Adrenal gland (tissue), 12 donors: ENCODE measurements around the gene PRKCH. TPM values are rescaled to one million over a fixed set of nuclear protein-coding genes. Genes with fewer than 3 reads are reported as not detected.

Source experiments
- DNase-seq, 7 donors: peaks; one replicate each; pipeline ENCODE4 v3.0.0-alpha.2; 2019 to 2020
- H3K27ac ChIP-seq, 5 donors: fragments of 200-600 bp; sonication (generic) in 4 of 5; 1 replicate in 3 of 5; 2 replicates in 2 of 5; pipeline versions ENCODE4 v1.5.1 to v1.8.0; 2016 to 2020; ENCODE audit warnings: mild to moderate bottlenecking in 1 of 5
- H3K27me3 ChIP-seq: fragments of 200-600 bp; 2 replicates; pipeline ENCODE4 v1.8.0; 2021
- H3K36me3 ChIP-seq, 2 donors: fragments of 200-600 bp; replicated peaks in 1 of 2; 1 replicate in 1 of 2; 2 replicates in 1 of 2; pipeline versions ENCODE4 v1.5.1 to v1.8.0; 2018 to 2022
- H3K4me1 ChIP-seq, 2 donors: fragments of 200-600 bp; replicated peaks in 1 of 2; 1 replicate in 1 of 2; 2 replicates in 1 of 2; pipeline versions ENCODE4 v1.5.1 to v1.8.0; 2018 to 2021
- H3K4me3 ChIP-seq, 4 donors: fragments of 200-600 bp; sonication (generic) in 3 of 4; one replicate each; pipeline ENCODE4 v1.5.1; 2016 to 2018
- H3K9me3 ChIP-seq, 3 donors: fragments of 200-600 bp; sonication (generic) in 1 of 3; replicated peaks in 1 of 3; 1 replicate in 2 of 3; 2 replicates in 1 of 3; pipeline versions ENCODE4 v1.5.1 to v1.8.0; 2016 to 2021
- POLR2A ChIP-seq, 2 donors: fragments of 450-650 bp; IDR thresholded peaks; one replicate each; pipeline ENCODE4 v1.6.1; 2017; ENCODE audit warnings: antibody characterized with exemption in 2 of 2, mild to moderate bottlenecking in 2 of 2, moderate library complexity in 1 of 2
- WGBS, 4 donors: extraction: QIAGEN DNeasy Blood & Tissue Kit in 2 of 4; methylation state at CpG; one replicate each; pipeline versions ENCODE4 v1.1.5 to v1.1.7; 2013 to 2017; 5-methylcytosine and 5-hydroxymethylcytosine counted together
- intact Hi-C, 2 donors: fragments of 100-400 bp; cut with DNase I; formaldehyde crosslinking; loops; one replicate each; pipeline versions ENCODE4 v1.14.1 to v1.15.0; 2022 to 2023
- polyA plus RNA-seq, 3 donors: library from polyadenylated mRNA; stranded (reverse); fragments of 200-250 nt in 2 of 3; fragments of 350-450 nt in 1 of 3; fragmentation: Illumina TruSeq in 1 of 3; extraction: RNeasy Lipid Tissue Mini Kit (QIAGEN cat#74804) in 1 of 3; gene quantifications; one replicate each; pipeline ENCODE4 v1.2.3, GENCODE V29; 2013 to 2014
- total RNA-seq, 9 donors: library from RNA; depleted of rRNA in 4 of 9; stranded (reverse); fragments of >200 nt in 4 of 9; fragments of 120-200 nt in 1 of 9; fragmentation: NEBNext Ultra II Directional in 1 of 9; extraction: Animal tissue kit (Norgen Biotek cat#: 25700) in 1 of 9; gene quantifications; one replicate each; pipeline versions ENCODE4 v1.1.0 to v1.2.4, GENCODE V29; 2013 to 2023
- TF ChIP-seq, protein P1 (sequence below), 6 experiments: fragments of 450-650 bp in 4 of 6; fragments of 200-600 bp in 2 of 6; sonication (generic) in 1 of 6; IDR thresholded peaks; 1 replicate in 5 of 6; 2 replicates in 1 of 6; pipeline versions ENCODE4 v1.5.1 to v1.8.0; 2016 to 2021; ENCODE audit warnings: antibody characterized with exemption in 6 of 6, mild to moderate bottlenecking in 2 of 6, moderate library complexity in 1 of 6
- donor health status: healthy with polysubstance abuse.
- donor health status: Bipolar disorder and iron deficiency.
- donor health status: DM: yes; HTN: yes; CAD: no.
- donor health status: DM: no; HTN: no; CAD: no.
- donor health status: DM: no; HTN: no; CAD: no.
- donor health status: DM: yes; HTN: yes; CAD: no.

The PRKCH gene
- total and polyA plus RNA-seq, 12 donors: 7.8 to 28.1 (median 17.0) TPM

DNA sequence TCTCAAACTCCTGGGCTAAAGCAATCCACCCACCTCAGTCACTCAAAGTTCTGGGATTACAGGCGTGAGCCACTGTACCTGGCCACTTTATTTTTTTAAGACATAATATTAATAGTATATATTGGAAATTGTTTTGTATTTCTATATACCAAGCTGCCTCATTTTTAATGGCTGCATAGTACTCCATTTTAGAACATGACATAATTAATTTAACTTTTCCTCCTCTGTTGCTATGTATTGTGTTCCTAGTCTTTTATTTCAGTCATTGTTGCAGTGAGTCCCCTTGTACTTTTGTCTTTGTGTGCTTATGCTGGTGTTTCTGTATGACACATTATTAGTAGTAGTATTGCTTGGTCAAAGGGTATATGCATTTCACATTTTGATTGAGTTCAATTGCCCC, 138.7 kb downstream of the PRKCH start:
- Histone ChIP-seq H3K27ac (no peak overlapping the region), H3K4me3 (no peak overlapping the region), H3K36me3 (peaks cover 0 to under 1% of the 10 kb centered on the region in 2 donors), H3K4me1 (peaks cover 0 to 19% of the 10 kb centered on the region in 2 donors), H3K27me3 (no peaks in the 10 kb centered on the region), H3K9me3 (no peaks in the 10 kb centered on the region)
- intact Hi-C loops: loop anchor here in 1 of 2 donors (5.0 kb wide), 1 partner anchor 272 kb away; no protein-coding TSS in a partner anchor
- 87 to 100% (median 98%) methylated on average over 1 of the region's 1 CpG for WGBS, 4 donors
- no peak for DNase-seq
- no peak for TF ChIP-seq POLR2A (IDR thresholded peaks at IDR 0.05)
- TF ChIP-seq, protein P1, sequence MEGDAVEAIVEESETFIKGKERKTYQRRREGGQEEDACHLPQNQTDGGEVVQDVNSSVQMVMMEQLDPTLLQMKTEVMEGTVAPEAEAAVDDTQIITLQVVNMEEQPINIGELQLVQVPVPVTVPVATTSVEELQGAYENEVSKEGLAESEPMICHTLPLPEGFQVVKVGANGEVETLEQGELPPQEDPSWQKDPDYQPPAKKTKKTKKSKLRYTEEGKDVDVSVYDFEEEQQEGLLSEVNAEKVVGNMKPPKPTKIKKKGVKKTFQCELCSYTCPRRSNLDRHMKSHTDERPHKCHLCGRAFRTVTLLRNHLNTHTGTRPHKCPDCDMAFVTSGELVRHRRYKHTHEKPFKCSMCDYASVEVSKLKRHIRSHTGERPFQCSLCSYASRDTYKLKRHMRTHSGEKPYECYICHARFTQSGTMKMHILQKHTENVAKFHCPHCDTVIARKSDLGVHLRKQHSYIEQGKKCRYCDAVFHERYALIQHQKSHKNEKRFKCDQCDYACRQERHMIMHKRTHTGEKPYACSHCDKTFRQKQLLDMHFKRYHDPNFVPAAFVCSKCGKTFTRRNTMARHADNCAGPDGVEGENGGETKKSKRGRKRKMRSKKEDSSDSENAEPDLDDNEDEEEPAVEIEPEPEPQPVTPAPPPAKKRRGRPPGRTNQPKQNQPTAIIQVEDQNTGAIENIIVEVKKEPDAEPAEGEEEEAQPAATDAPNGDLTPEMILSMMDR (IDR thresholded peaks at IDR 0.05): no peak

DNA sequence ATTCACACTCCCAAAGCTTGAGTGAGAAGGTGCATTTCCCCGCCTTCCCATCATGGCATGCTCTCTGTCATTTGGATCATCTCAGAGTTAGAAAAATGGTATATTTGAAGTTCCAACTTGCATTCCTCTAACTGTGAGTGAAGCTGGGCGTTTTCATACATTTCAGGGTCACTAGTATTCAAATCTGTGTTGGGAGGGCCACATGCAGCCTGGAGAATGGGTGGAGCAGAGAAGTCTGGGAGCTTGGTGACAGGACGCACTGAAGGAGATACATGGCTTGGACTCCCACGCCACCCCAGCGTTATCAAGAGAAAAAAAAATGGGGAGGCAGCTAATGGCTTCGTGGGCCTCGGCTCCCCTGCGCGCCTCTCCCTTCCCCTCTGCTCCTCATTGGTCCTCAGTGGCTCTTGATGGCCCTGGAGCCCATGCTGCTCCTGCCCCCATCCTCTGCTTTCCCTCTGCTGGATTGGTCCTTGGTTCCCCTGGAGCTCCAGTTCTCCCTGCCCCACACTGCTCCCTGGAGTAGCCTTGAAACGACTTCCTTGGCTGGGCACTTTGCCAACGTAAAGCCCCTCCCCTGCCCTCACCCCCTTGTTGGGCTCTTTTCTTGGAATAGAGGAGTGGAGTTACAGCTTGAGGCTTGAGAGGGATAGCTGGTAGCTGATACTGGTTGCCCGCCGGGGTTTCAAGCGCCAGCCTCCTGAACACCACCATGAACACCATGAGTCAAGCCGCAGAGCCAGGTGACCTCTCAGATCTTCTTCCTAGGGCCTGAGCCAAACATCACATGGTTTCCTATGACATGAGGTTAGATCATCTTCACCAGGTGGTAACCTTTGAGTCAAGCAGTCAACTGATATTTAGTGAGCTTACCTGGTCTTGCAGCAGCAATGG, 139.6 kb downstream of the PRKCH start:
- WGBS, 4 donors: 50 to 60% (median 55%) methylated on average over 15 of the region's 15 CpGs
- H3K9me3 ChIP-seq: no peaks in the 10 kb centered on the region
- TF ChIP-seq, protein P1 (IDR thresholded peaks at IDR 0.05): no peak
- TF ChIP-seq POLR2A (IDR thresholded peaks at IDR 0.05): no peak
- intact Hi-C loops: loop anchor here in 1 of 2 donors (5.0 kb wide), 1 partner anchor 271 kb away; no protein-coding TSS in a partner anchor
- peaks cover 0 to 4% of the 10 kb centered on the region in 2 donors for H3K36me3 ChIP-seq
- no peak overlapping the region for H3K4me3 ChIP-seq
- H3K27ac ChIP-seq: peak overlapping the region in 2 of 5 donors; percentile 11 to 42
- peaks cover 0 to 23% of the 10 kb centered on the region in 2 donors for H3K4me1 ChIP-seq
- DNase-seq: peak in 3 of 7 donors; percentile 39 to 61 (median 51)
- H3K27me3 ChIP-seq: no peaks in the 10 kb centered on the region

DNA sequence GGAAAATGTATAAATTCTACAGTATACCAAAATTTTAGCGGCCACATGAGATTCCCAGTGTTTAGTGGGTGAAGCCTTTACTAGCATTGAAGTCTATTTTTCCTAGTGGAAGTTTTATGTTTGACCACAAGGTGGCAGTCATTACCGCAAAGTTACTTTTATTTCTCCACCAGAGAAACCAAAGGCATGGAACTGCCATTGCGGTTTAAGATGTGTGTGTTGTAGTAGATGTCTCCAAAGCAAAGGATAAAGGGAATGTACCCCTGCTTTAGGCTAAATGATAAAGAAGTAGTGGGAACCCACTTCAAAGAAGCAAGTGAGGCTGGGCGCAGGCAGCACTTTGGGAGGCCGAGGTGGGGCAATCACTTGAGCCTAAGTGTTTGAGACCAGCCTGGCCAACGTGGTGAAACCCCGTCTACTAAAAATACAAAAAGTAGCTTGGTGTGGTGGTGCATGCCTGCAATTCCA, 140.5 kb downstream of the PRKCH start:
- intact Hi-C loops: loop anchor here in 1 of 2 donors (5.0 kb wide), 1 partner anchor 270 kb away; no protein-coding TSS in a partner anchor
- 46 to 54% (median 53%) methylated on average over 7 of the region's 7 CpGs for WGBS, 4 donors
- peak in 3 of 7 donors; percentile 51 to 61 (median 58) for DNase-seq
- TF ChIP-seq POLR2A (IDR thresholded peaks at IDR 0.05): no peak
- TF ChIP-seq, protein P1 (IDR thresholded peaks at IDR 0.05): peak; percentile 81 to 91 (median 86)
- Histone ChIP-seq H3K36me3 (peaks cover 0 to 4% of the 10 kb centered on the region in 2 donors), H3K4me1 (peaks cover 7 to 32% of the 10 kb centered on the region in 2 donors), H3K27ac (peak overlapping the region in 2 of 5 donors; percentile 11 to 42), H3K4me3 (no peak overlapping the region), H3K27me3 (no peaks in the 10 kb centered on the region), H3K9me3 (no peaks in the 10 kb centered on the region)

- H3K4me1 ChIP-seq: peaks cover 8 to 40% of the 10 kb centered on the region in 2 donors
- H3K4me3 ChIP-seq: no peak overlapping the region
- TF ChIP-seq POLR2A (IDR thresholded peaks at IDR 0.05): no peak
- TF ChIP-seq, protein P1 (IDR thresholded peaks at IDR 0.05): no peak
- DNase-seq: no peak
- intact Hi-C loops: loop anchor here in 1 of 2 donors (5.0 kb wide), 1 partner anchor 270 kb away; no protein-coding TSS in a partner anchor
- H3K27ac ChIP-seq: peak overlapping the region in 2 of 5 donors; percentile 17 to 32
- 48 to 64% (median 55%) methylated on average over 4 of the region's 4 CpGs for WGBS, 4 donors
- H3K36me3 ChIP-seq: peaks cover 0 to 4% of the 10 kb centered on the region in 2 donors
- no peaks in the 10 kb centered on the region for H3K27me3 ChIP-seq
- no peaks in the 10 kb centered on the region for H3K9me3 ChIP-seq
Observed at GRCh38 chr14:61462566-61463193, 141.3 kb downstream of the PRKCH start.
